NCI-H2196 treated with DMSO at 0.1 percent for 48 hours (cell line): ENCODE data around the gene PDCL3.

Source experiments
- DNase-seq: peaks from one replicate; lab custom pipeline; 2025; ENCODE audit not compliant: unreplicated experiment; lab: John Stamatoyannopoulos, UW

PDCL3 gene

GRCh38 chr2:100611079-100612029 lies 48.6 kb downstream of the PDCL3 start:
- no peak for DNase-seq

- no peak for DNase-seq
Observed at GRCh38 chr2:100612388-100613000, 49.7 kb downstream of the PDCL3 start.

GRCh38 chr2:100613719-100614118 lies 50.9 kb downstream of the PDCL3 start:
- no peak for DNase-seq

GRCh38 chr2:100614455-100615000 lies 51.7 kb downstream of the PDCL3 start:
- DNase-seq = no peak

- no peak for DNase-seq
Observed at GRCh38 chr2:100615471-100615870, 52.7 kb downstream of the PDCL3 start.

GRCh38 chr2:100615886-100616285 lies 53.1 kb downstream of the PDCL3 start:
- no peak for DNase-seq

- no peak for DNase-seq
Observed at GRCh38 chr2:100616841-100617390, 54.1 kb downstream of the PDCL3 start.

GRCh38 chr2:100619951-100620350 lies 57.2 kb downstream of the PDCL3 start:
- DNase-seq = no peak

- no peak for DNase-seq
Observed at GRCh38 chr2:100620481-100620880, 57.7 kb downstream of the PDCL3 start.

GRCh38 chr2:100621371-100621951 lies 58.7 kb downstream of the PDCL3 start:
- DNase-seq = no peak

- DNase-seq = no peak
Observed at GRCh38 chr2:100623033-100623715, 60.4 kb downstream of the PDCL3 start.

GRCh38 chr2:100623930-100624329 lies 61.1 kb downstream of the PDCL3 start:
- DNase-seq = no peak

GRCh38 chr2:100624536-100624935 lies 61.7 kb downstream of the PDCL3 start:
- no peak for DNase-seq

- DNase-seq = no peak
Observed at GRCh38 chr2:100625717-100626116, 62.9 kb downstream of the PDCL3 start.
